Panc1 (cell line): Measurements from ENCODE around the gene NAPSA. TPM values are rescaled to one million over a fixed set of nuclear protein-coding genes. Genes with fewer than 3 reads are reported as not detected.

ENCODE experiments used
- ATAC-seq: fragments of 200-7000 bp; cut with Tn5 transposase; 2 replicates; pipeline ENCODE4 v1.9.1; 2020; ENCODE audit warnings: mild to moderate bottlenecking, moderate library complexity
- BruUV-seq: library from RNA; stranded (reverse); fragments of 400-500 nt; replicated peaks from 2 replicates; lab custom pipeline; 2021; lab: Mats Ljungman, UMichigan
- CTCF ChIA-PET: fragments of 300-600 bp; sonication (Branson Sonifier 250); formaldehyde crosslinking; loops from one replicate; lab custom pipeline; 2022; ENCODE audit warnings: antibody characterized with exemption; lab: Charles Lee
- POLR2A ChIA-PET: fragments of 300-600 bp; sonication (Branson Sonifier 250); formaldehyde crosslinking; loops from one replicate; lab custom pipeline; 2022; ENCODE audit warnings: antibody characterized with exemption; lab: Charles Lee
- DNase-seq: peaks from one replicate; pipeline ENCODE4 v3.0.0-alpha.2; 2010; ENCODE audit warnings: low read depth, low spot score
- H3K27ac ChIP-seq: 2 replicates; pipeline ENCODE4 v1.5.1; 2011; ENCODE audit warnings: mild to moderate bottlenecking, low read length, inconsistent platforms
- H3K27me3 ChIP-seq: fragments of 200-500 bp; sonication (Bioruptor generic); 2 replicates; pipeline ENCODE4 v1.6.0; 2014; ENCODE audit warnings: low read length, inconsistent platforms; ENCODE audit not compliant: control insufficient read depth, insufficient read depth
- H3K36me3 ChIP-seq: fragments of 200-500 bp; sonication (Bioruptor generic); 2 replicates; pipeline ENCODE4 v1.5.1; 2014; ENCODE audit warnings: inconsistent platforms, mild to moderate bottlenecking, low read length, moderate library complexity; ENCODE audit not compliant: control insufficient read depth, insufficient read depth
- H3K4me1 ChIP-seq: 2 replicates; pipeline ENCODE4 v1.5.1; 2011; ENCODE audit warnings: inconsistent platforms, mild to moderate bottlenecking, low read length, moderate library complexity; ENCODE audit not compliant: control insufficient read depth, insufficient read depth
- H3K4me3 ChIP-seq, 2 experiments: 2 replicates each; pipeline ENCODE4 v1.5.1; 2011 to 2012; ENCODE audit warnings: low read depth in 2 of 2, low read length in 2 of 2, mild to moderate bottlenecking in 2 of 2, inconsistent platforms in 1 of 2, moderate library complexity in 1 of 2
- H3K9me3 ChIP-seq: fragments of 200-500 bp; sonication (Bioruptor generic); 2 replicates; pipeline ENCODE4 v1.5.1; 2014; ENCODE audit warnings: low read depth, mild to moderate bottlenecking, inconsistent platforms, low read length, moderate library complexity; ENCODE audit not compliant: control insufficient read depth, insufficient read depth
- CTCF ChIP-seq: fragments of 450-650 bp; IDR thresholded peaks from 2 replicates; pipeline ENCODE4 v1.5.1; 2017; ENCODE audit warnings: mild to moderate bottlenecking
- POLR2AphosphoS5 ChIP-seq: IDR thresholded peaks from 2 replicates; pipeline ENCODE4 v1.6.1; 2012; ENCODE audit warnings: mild to moderate bottlenecking, low read depth, low read length, moderate library complexity
- REST ChIP-seq, 2 experiments: IDR thresholded peaks; 2 replicates each; pipeline ENCODE4 v1.6.1; 2011 to 2012; ENCODE audit warnings: low read depth in 2 of 2, control low read depth in 1 of 2, low read length in 1 of 2, mild to moderate bottlenecking in 1 of 2, moderate library complexity in 1 of 2; ENCODE audit not compliant: insufficient read depth in 1 of 2
- SIN3A ChIP-seq: IDR thresholded peaks from 2 replicates; pipeline ENCODE4 v1.6.1; 2012; ENCODE audit warnings: low read depth, mild to moderate bottlenecking, low read length, moderate library complexity, borderline replicate concordance; ENCODE audit not compliant: insufficient read depth
- TCF7L2 ChIP-seq: IDR thresholded peaks from 2 replicates; pipeline ENCODE4 v1.6.1; 2011; ENCODE audit warnings: mild to moderate bottlenecking, low read depth, low read length, inconsistent platforms
- in situ Hi-C: cut with HindIII; loops from 2 replicates; pipeline ENCODE4 v1.10.0; 2016; ENCODE audit warnings: low sequenced_read_pairs, low pct_unique_long_range_greater_than_20kb
- intact Hi-C: fragments of 100-400 bp; cut with micrococcal nuclease; formaldehyde crosslinking; loops from one replicate; pipeline ENCODE4 v1.10.0; 2022; ENCODE audit not compliant: unreplicated experiment
- total RNA-seq: library from RNA; stranded (reverse); gene quantifications from one replicate; pipeline ENCODE4 v1.2.1, GENCODE V29; 2021; ENCODE audit not compliant: unreplicated experiment

Gene NAPSA
- total RNA-seq, 1 experiment from 2014 or later: 2.5 TPM

GRCh38 chr19:50383001-50383851 is 17.8 kb upstream of the NAPSA start:
- TF ChIP-seq REST (IDR thresholded peaks at IDR 0.05; ENCODE audit: insufficient read depth in 1 of 2, low read depth in 2 of 2, low read length in 1 of 2): no peak
- in situ Hi-C loops: no loop called here
- H3K9me3 ChIP-seq: no peaks in the 10 kb centered on the region
- H3K4me1 ChIP-seq: peaks cover 4% of the 10 kb centered on the region
- intact Hi-C loops: no loop called here
- no peaks in the 10 kb centered on the region for H3K36me3 ChIP-seq
- peak overlapping the region; percentile 87 for H3K27ac ChIP-seq
- ATAC-seq (peak; percentile 43; the same call in 1 of the 2 replicates), DNase-seq (no peak)
- no peaks in the 10 kb centered on the region for H3K27me3 ChIP-seq
- POLR2A ChIA-PET: no interaction called here
- CTCF ChIA-PET: no interaction called here
- no TSS peak for BruUV-seq
- peak overlapping the region; percentile 55 to 72 for H3K4me3 ChIP-seq

- CTCF ChIA-PET: no interaction called here
- in situ Hi-C loops: no loop called here
Measured at GRCh38 chr19:50381881-50382729, 16.7 kb upstream of the NAPSA start.

More at GRCh38 chr19:50381881-50382729, 16.7 kb upstream of the NAPSA start:
- no TSS peak for BruUV-seq
- TF ChIP-seq CTCF (no peak), SIN3A (no peak), POLR2AphosphoS5 (no peak), TCF7L2 (no peak), REST (IDR thresholded peaks at IDR 0.05; ENCODE audit: insufficient read depth in 1 of 2, low read depth in 2 of 2, low read length in 1 of 2) (no peak)
- Histone ChIP-seq H3K9me3 (no peaks in the 10 kb centered on the region), H3K4me3 (no peak overlapping the region), H3K27ac (no peak overlapping the region), H3K36me3 (no peaks in the 10 kb centered on the region), H3K4me1 (peaks cover 4% of the 10 kb centered on the region), H3K27me3 (no peaks in the 10 kb centered on the region)
- no peak for ATAC-seq
- DNase-seq: no peak
- POLR2A ChIA-PET: no interaction called here
- intact Hi-C loops: no loop called here
